HG03139 (cell line): ENCODE data around the gene RAB10.

Experiments used
- ATAC-seq: cut with Tn5 transposase; IDR thresholded peaks from one replicate; pipeline ENCODE4 v1.9.1; 2021; ENCODE audit not compliant: unreplicated experiment

RAB10 gene

GRCh38 chr2:26175466-26176278 is 141.8 kb downstream of the RAB10 start:
- no peak for ATAC-seq

- ATAC-seq, result no peak
Measured at GRCh38 chr2:26176279-26176615, 142.4 kb downstream of the RAB10 start.

GRCh38 chr2:26177122-26177521 is 143.2 kb downstream of the RAB10 start:
- no peak for ATAC-seq

- no peak for ATAC-seq
Measured at GRCh38 chr2:26178246-26178645, 144.4 kb downstream of the RAB10 start.

GRCh38 chr2:26178746-26179436 is 145.0 kb downstream of the RAB10 start:
- ATAC-seq, result no peak

- ATAC-seq, result no peak
Measured at GRCh38 chr2:26179446-26179913, 145.6 kb downstream of the RAB10 start.

- no peak for ATAC-seq
Measured at GRCh38 chr2:26182441-26182840, 148.6 kb downstream of the RAB10 start.

- no peak for ATAC-seq
Measured at GRCh38 chr2:26182887-26183630, 149.2 kb downstream of the RAB10 start.

GRCh38 chr2:26184121-26184520 is 150.2 kb downstream of the RAB10 start:
- ATAC-seq, result no peak

GRCh38 chr2:26184555-26185303 is 150.8 kb downstream of the RAB10 start:
- peak; percentile 78 for ATAC-seq

GRCh38 chr2:26185304-26185928 is 151.5 kb downstream of the RAB10 start:
- ATAC-seq, result no peak

GRCh38 chr2:26185954-26186770 is 152.3 kb downstream of the RAB10 start:
- ATAC-seq, result no peak
